BLaER1 treated with 17β-estradiol and CSF1 and Interleukin-3, amounts not matched to agents 10 nM and 100 nM (cell line): ENCODE data around the gene STAP2.

Experiments used
- H3K27ac ChIP-seq, 11 experiments: shearing (Covaris generic); formaldehyde crosslinking; 2 replicates each; pipeline ENCODE4 v1.8.1; 2022
- H3K27me3 ChIP-seq, 11 experiments: shearing (Covaris generic); formaldehyde crosslinking; 2 replicates each; pipeline ENCODE4 v1.8.1; 2022
- H3K36me3 ChIP-seq, 11 experiments: shearing (Covaris generic); formaldehyde crosslinking; 2 replicates each; pipeline ENCODE4 v1.8.1; 2022
- H3K4me1 ChIP-seq, 10 experiments: shearing (Covaris generic); formaldehyde crosslinking; 2 replicates each; pipeline ENCODE4 v1.8.1; 2022
- H3K4me2 ChIP-seq, 11 experiments: shearing (Covaris generic); formaldehyde crosslinking; 2 replicates each; pipeline ENCODE4 v1.8.1; 2022
- H3K4me3 ChIP-seq, 10 experiments: shearing (Covaris generic); formaldehyde crosslinking; 2 replicates each; pipeline ENCODE4 v1.8.1; 2022
- H3K9ac ChIP-seq, 11 experiments: shearing (Covaris generic); formaldehyde crosslinking; 2 replicates each; pipeline ENCODE4 v1.8.1; 2022
- H3K9me3 ChIP-seq, 11 experiments: shearing (Covaris generic); formaldehyde crosslinking; replicated peaks in 1 of 11; 2 replicates each; pipeline ENCODE4 v1.8.1; 2022
- H4K20me1 ChIP-seq, 11 experiments: shearing (Covaris generic); formaldehyde crosslinking; 2 replicates each; pipeline ENCODE4 v1.8.1; 2022
- Cebpa-rat ChIP-seq, 11 experiments: shearing (Covaris generic); IDR thresholded peaks; 2 replicates each; pipeline ENCODE4 v1.8.1; 2022

Gene STAP2

GRCh38 chr19:4305659-4306058 is 33.0 kb downstream of the STAP2 start:
- Histone ChIP-seq H3K27ac (no peak overlapping the region), H3K36me3 (peaks cover 0 to 29% (median 12%) of the 10 kb centered on the region in 11 experiments; a peak in 18 of 22 replicates), H3K4me1 (peaks cover 10 to 39% (median 27%) of the 10 kb centered on the region in 10 experiments; a peak in 19 of 20 replicates), H3K27me3 (no peaks in the 10 kb centered on the region), H4K20me1 (no peaks in the 10 kb centered on the region; a peak in 1 of 22 replicates), H3K4me3 (no peak overlapping the region), H3K4me2 (peak overlapping the region in 5 of 11 experiments; percentile 4 to 35 (median 21); a peak in 4 of 22 replicates), H3K9ac (no peak overlapping the region), H3K9me3 (peaks cover 0 to 7% (median 0%) of the 10 kb centered on the region in 11 experiments; a peak in 4 of 22 replicates)
- no peak for TF ChIP-seq Cebpa-rat (IDR thresholded peaks at IDR 0.05)

DNA sequence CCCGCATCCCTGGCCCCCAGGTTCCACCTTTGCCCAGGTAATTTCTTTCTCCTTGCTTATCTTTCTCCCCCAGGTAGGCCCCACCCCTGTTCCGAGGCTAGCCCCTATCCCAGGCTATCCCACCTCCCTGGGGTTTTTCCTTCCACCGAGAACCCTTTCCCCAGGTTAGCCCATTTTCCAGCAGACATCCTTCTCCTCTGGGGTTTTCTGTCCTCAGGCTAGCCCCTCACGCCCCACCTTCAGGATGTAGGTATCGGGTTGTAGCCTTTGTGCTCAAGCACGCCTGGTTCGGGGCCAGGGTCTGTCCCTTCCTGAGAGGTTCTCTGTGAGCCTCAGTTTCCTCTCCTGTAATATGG is 33.4 kb downstream of the STAP2 start:
- Histone ChIP-seq H3K9ac (no peak overlapping the region), H3K27me3 (no peaks in the 10 kb centered on the region), H4K20me1 (no peaks in the 10 kb centered on the region; a peak in 1 of 22 replicates), H3K27ac (no peak overlapping the region), H3K4me1 (peaks cover 10 to 39% (median 27%) of the 10 kb centered on the region in 10 experiments; a peak in 19 of 20 replicates), H3K36me3 (peaks cover 0 to 25% (median 7%) of the 10 kb centered on the region in 11 experiments; a peak in 17 of 22 replicates), H3K9me3 (peaks cover 0 to 2% (median 0%) of the 10 kb centered on the region in 11 experiments; a peak in 4 of 22 replicates), H3K4me2 (peak overlapping the region in 6 of 11 experiments; percentile 4 to 35 (median 22); a peak in 6 of 22 replicates), H3K4me3 (0 out of 20 replicates have a peak overlapping the region, but pooled peaks of 1 of the 10 experiments have one; percentile 60)
- TF ChIP-seq Cebpa-rat (IDR thresholded peaks at IDR 0.05) = no peak

- Histone ChIP-seq H3K4me3 (peak within 1 kb of the TSS; percentile 42 to 70 (median 59)), H3K4me2 (peak within 1 kb of the TSS; percentile 39 to 85 (median 72)), H3K27ac (no peak within 1 kb of the TSS), H3K9ac (peak within 1 kb of the TSS in 8 of 11 experiments; percentile 25 to 67 (median 54); a peak in 10 of 22 replicates), H4K20me1 (no peaks in the 10 kb centered on the region; a peak in 1 of 22 replicates), H3K27me3 (no peaks in the 10 kb centered on the region), H3K9me3 (no peaks in the 10 kb centered on the region), H3K36me3 (peaks cover 0 to 19% (median 5%) of the 10 kb centered on the region in 11 experiments; a peak in 7 of 22 replicates), H3K4me1 (peaks cover 10 to 39% (median 27%) of the 10 kb centered on the region in 10 experiments; a peak in 19 of 20 replicates)
- no peak for TF ChIP-seq Cebpa-rat (IDR thresholded peaks at IDR 0.05)
Measured at GRCh38 chr19:4304538-4305256, 33.9 kb downstream of the STAP2 start, which contains the start of gene FSD1. Gene FSD1, plus strand, starts transcription at chr19:4304598. Its CDS starts 149 bp downstream, at chr19:4304747.

DNA sequence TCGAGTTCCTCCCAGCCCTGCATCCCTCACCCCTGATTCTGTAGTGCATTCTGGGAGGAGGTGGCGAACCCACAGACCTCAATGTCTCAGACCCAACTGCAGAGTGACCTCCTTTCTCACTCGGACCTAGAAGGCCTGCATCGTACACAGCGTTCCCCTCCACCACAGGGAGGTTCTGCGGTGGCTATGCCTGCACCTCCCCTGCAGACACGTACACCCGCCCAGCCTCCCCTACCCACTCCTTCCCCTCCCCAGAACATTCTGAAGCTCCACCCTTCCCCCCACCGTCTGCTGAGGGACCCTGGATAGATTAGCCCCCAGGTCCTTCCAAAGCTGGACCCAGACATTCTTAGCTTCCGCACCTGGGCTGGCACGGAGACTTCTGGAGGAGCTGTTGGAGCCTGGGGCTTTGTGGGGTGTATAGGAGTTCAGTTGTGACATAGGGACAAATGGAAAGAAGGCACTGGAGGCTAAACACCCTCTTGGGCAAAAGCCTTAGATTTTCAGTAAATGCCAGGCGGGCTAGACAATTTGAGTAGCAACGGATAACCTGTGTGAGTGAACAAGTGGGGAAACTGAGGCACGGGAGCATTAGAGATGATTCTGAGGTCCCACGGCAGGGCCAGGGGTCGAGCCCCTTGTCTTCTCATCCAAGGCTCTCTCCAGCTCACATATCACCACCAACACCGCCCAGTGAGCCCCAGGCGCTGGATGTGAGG is 34.6 kb downstream of the STAP2 start:
- H3K27ac ChIP-seq = no peak overlapping the region
- H3K9ac ChIP-seq = peak overlapping the region in 8 of 11 experiments; percentile 25 to 67 (median 54); a peak in 8 of 22 replicates
- peaks cover 0 to 14% (median 5%) of the 10 kb centered on the region in 11 experiments; a peak in 7 of 22 replicates for H3K36me3 ChIP-seq
- H3K4me1 ChIP-seq = peaks cover 10 to 39% (median 29%) of the 10 kb centered on the region in 10 experiments; a peak in 19 of 20 replicates
- no peak for TF ChIP-seq Cebpa-rat (IDR thresholded peaks at IDR 0.05)
- H3K4me2 ChIP-seq = peak overlapping the region; percentile 39 to 77 (median 68)
- no peaks in the 10 kb centered on the region; a peak in 1 of 22 replicates for H4K20me1 ChIP-seq
- H3K27me3 ChIP-seq = no peaks in the 10 kb centered on the region
- H3K4me3 ChIP-seq = peak overlapping the region; percentile 42 to 70 (median 59)
- H3K9me3 ChIP-seq = no peaks in the 10 kb centered on the region

DNA sequence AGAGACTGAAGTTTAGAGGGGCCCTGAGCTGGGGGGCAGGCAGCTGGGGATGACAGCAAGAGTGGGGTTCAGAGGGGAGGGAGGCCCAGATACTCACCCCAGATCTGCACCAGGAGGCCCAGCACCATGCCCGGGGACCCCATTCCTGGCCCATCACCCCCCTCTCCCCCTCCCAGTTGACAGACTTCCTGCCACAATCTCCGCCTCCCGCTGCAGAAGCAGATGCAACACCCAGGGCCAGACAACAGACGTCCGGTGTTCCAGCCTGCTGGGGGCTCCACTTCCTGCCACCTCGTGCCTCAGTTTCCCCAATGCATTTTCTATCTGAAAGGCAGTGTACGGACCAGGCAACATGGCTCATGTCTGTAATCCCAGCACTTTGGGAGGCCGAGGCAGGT is 36.4 kb downstream of the STAP2 start, which contains the start of gene TMIGD2:
TMIGD2 (minus strand) TSS at position 147 of the 398 bp plus-strand sequence; CDS start at position 143, 4 bp downstream.
- H3K4me1 ChIP-seq = peaks cover 10 to 53% (median 41%) of the 10 kb centered on the region in 10 experiments; a peak in 19 of 20 replicates
- peaks cover 0 to 8% (median 0%) of the 10 kb centered on the region in 11 experiments; a peak in 4 of 22 replicates for H3K36me3 ChIP-seq
- H3K4me3 ChIP-seq = peak within 1 kb of the TSS in 2 of 10 experiments; percentile 13 to 41; a peak in 3 of 20 replicates
- no peaks in the 10 kb centered on the region for H3K27me3 ChIP-seq
- H3K27ac ChIP-seq = peak within 1 kb of the TSS in 5 of 11 experiments; percentile 2 to 47 (median 39); a peak in 8 of 22 replicates
- peak within 1 kb of the TSS in 9 of 11 experiments; percentile 21 to 65 (median 36); a peak in 14 of 22 replicates for H3K9ac ChIP-seq
- no peaks in the 10 kb centered on the region for H3K9me3 ChIP-seq
- no peaks in the 10 kb centered on the region; a peak in 1 of 22 replicates for H4K20me1 ChIP-seq
- TF ChIP-seq Cebpa-rat (IDR thresholded peaks at IDR 0.05) = no peak
- peak within 1 kb of the TSS in 9 of 11 experiments; percentile 31 to 85 (median 74); a peak in 19 of 22 replicates for H3K4me2 ChIP-seq

GRCh38 chr19:4301590-4302242 is 36.9 kb downstream of the STAP2 start:
- peak overlapping the region in 9 of 11 experiments; percentile 31 to 85 (median 74); a peak in 18 of 22 replicates for H3K4me2 ChIP-seq
- H3K9me3 ChIP-seq = no peaks in the 10 kb centered on the region
- peaks cover 11 to 59% (median 46%) of the 10 kb centered on the region in 10 experiments for H3K4me1 ChIP-seq
- H4K20me1 ChIP-seq = peaks cover 0 to 3% (median 0%) of the 10 kb centered on the region in 11 experiments; a peak in 2 of 22 replicates
- H3K36me3 ChIP-seq = peaks cover 0 to 3% (median 0%) of the 10 kb centered on the region in 11 experiments; a peak in 2 of 22 replicates
- no peak for TF ChIP-seq Cebpa-rat (IDR thresholded peaks at IDR 0.05)
- H3K4me3 ChIP-seq = peak overlapping the region in 2 of 10 experiments; percentile 13 to 41; a peak in 3 of 20 replicates
- peak overlapping the region in 9 of 11 experiments; percentile 21 to 65 (median 36); a peak in 14 of 22 replicates for H3K9ac ChIP-seq
- H3K27me3 ChIP-seq = no peaks in the 10 kb centered on the region
- peak overlapping the region in 5 of 11 experiments; percentile 2 to 47 (median 39); a peak in 8 of 22 replicates for H3K27ac ChIP-seq

DNA sequence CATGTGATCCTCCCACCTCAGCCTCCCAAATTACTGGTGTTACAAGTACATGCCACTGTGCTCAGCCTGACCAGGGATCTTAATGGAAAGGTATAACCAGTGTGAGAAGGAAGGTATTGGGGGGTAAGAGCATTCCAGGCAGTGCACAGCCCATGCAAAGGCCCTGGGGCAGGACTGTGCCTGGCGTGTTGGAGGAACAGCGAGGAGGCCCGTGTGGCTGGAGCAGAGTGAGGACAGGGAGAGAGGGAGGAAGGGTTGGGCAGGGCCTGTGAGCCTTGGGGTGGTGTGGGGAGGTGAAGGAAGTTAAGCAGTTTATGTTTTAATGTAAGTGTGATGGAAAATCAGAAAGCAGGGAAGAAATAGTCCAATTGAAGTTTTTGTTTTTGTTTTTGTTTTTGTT is 38.0 kb downstream of the STAP2 start:
- Histone ChIP-seq H3K27ac (no peak overlapping the region), H3K9me3 (no peaks in the 10 kb centered on the region), H3K4me1 (peaks cover 16 to 69% (median 56%) of the 10 kb centered on the region in 10 experiments), H4K20me1 (peaks cover 0 to 4% (median 0%) of the 10 kb centered on the region in 11 experiments; a peak in 2 of 22 replicates), H3K4me3 (no peak overlapping the region), H3K36me3 (no peaks in the 10 kb centered on the region), H3K27me3 (no peaks in the 10 kb centered on the region), H3K9ac (no peak overlapping the region), H3K4me2 (no peak overlapping the region)
- TF ChIP-seq Cebpa-rat (IDR thresholded peaks at IDR 0.05) = no peak
